Measurements from ENCODE around the gene KCNIP1. TPM values are rescaled to one million over a fixed set of nuclear protein-coding genes. Genes with fewer than 3 reads are reported as not detected.

The KCNIP1 gene
- total RNA-seq, 4 donors from 2014 or later = 0.94 to 1.6 (median 1.1) TPM; not detected in 1

GRCh38 chr5:170522211-170523141 is 18.7 kb downstream of the KCNIP1 start:
- no peaks in the 10 kb centered on the region for H3K36me3 ChIP-seq
- no peak overlapping the region for H3K4me3 ChIP-seq
- no peak for TF ChIP-seq CTCF (IDR thresholded peaks at IDR 0.05)
- no peak for TF ChIP-seq POLR2AphosphoS5 (IDR thresholded peaks at IDR 0.05)
- no peaks in the 10 kb centered on the region for H3K9me3 ChIP-seq
- no peak overlapping the region for H3K27ac ChIP-seq
- WGBS, 2 donors (ENCODE audit: low coverage in 1 of 2) = 38 to 51% methylated on average over 3 to 5 of the region's 10 CpGs
- peaks cover 0 to 14% (median 0%) of the 10 kb centered on the region in 3 donors for H3K4me1 ChIP-seq
- ATAC-seq = no peak
- H3K27me3 ChIP-seq = peaks cover 7% of the 10 kb centered on the region

- Histone ChIP-seq H3K9me3 (no peaks in the 10 kb centered on the region), H3K27me3 (peaks cover 7% of the 10 kb centered on the region), H3K4me1 (peaks cover 0 to 14% (median 0%) of the 10 kb centered on the region in 3 donors), H3K27ac (no peak overlapping the region), H3K4me3 (no peak overlapping the region), H3K36me3 (no peaks in the 10 kb centered on the region)
- no peak for TF ChIP-seq CTCF (IDR thresholded peaks at IDR 0.05)
- TF ChIP-seq POLR2AphosphoS5 (IDR thresholded peaks at IDR 0.05) = no peak
- TF ChIP-seq POLR2A (IDR thresholded peaks at IDR 0.05) = no peak
- no peak for TF ChIP-seq EP300 (IDR thresholded peaks at IDR 0.05)
- no peak for ATAC-seq
- 25 to 60% methylated on average over 1 of the region's 10 CpGs for WGBS, 2 donors (ENCODE audit: low coverage in 1 of 2)
These were observed 19.3 kb downstream of the KCNIP1 start for GRCh38 chr5:170523142-170523551.

DNA sequence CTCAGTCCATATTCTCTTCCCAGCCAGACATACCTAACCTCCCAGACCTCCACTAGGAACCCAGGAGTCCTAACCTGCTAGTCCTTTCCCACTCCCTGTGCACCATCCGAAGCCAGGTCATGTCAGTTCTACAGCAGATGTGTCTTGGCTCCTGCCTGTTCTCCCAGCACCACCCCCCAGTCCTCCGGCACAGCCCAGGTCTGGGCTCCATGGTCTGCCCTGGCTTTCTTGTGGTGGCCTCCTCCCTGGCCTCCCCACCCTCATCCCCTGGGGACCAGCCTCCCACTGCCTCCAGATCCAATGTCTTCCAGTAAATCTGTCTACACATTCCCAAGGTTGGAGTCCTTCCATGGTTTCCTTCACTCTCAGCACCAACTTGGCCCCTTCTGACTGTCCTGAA is 20.0 kb downstream of the KCNIP1 start:
- ATAC-seq = no peak
- Histone ChIP-seq H3K9me3 (no peaks in the 10 kb centered on the region), H3K4me3 (no peak overlapping the region), H3K4me1 (peaks cover 0 to 14% (median 0%) of the 10 kb centered on the region in 3 donors), H3K27me3 (peaks cover 7% of the 10 kb centered on the region), H3K27ac (no peak overlapping the region), H3K36me3 (no peaks in the 10 kb centered on the region)
- TF ChIP-seq CTCF (IDR thresholded peaks at IDR 0.05) = no peak
- WGBS, 2 donors (ENCODE audit: low coverage in 1 of 2) = 100% methylated on average over 1 of the region's 2 CpGs; no CpG with 5 or more reads in 1 of the 2 donors

GRCh38 chr5:170524576-170524975 is 20.8 kb downstream of the KCNIP1 start:
- Histone ChIP-seq H3K9me3 (no peaks in the 10 kb centered on the region), H3K27me3 (peaks cover 7% of the 10 kb centered on the region), H3K4me1 (peaks cover 0 to 14% (median 0%) of the 10 kb centered on the region in 3 donors), H3K27ac (no peak overlapping the region), H3K36me3 (no peaks in the 10 kb centered on the region), H3K4me3 (no peak overlapping the region)
- no CpG with 5 or more reads among the region's 3 CpGs for WGBS, 2 donors (ENCODE audit: low coverage in 1 of 2)
- ATAC-seq = no peak
- TF ChIP-seq POLR2A (IDR thresholded peaks at IDR 0.05) (no peak), POLR2AphosphoS5 (IDR thresholded peaks at IDR 0.05) (no peak), EP300 (IDR thresholded peaks at IDR 0.05) (no peak), CTCF (IDR thresholded peaks at IDR 0.05) (no peak)

Measured in gastroesophageal sphincter (tissue), 4 donors.